Measurements from ENCODE around the gene FAM219B. TPM values are rescaled to one million over a fixed set of nuclear protein-coding genes. Genes with fewer than 3 reads are reported as not detected.

The FAM219B gene
- total and polyA plus RNA-seq, 10 of the 15 experiments (the other 5 are each of a cell fraction or from before 2014, with no cell fraction given): 7.6 to 53.2 (median 29.4) TPM

DNA sequence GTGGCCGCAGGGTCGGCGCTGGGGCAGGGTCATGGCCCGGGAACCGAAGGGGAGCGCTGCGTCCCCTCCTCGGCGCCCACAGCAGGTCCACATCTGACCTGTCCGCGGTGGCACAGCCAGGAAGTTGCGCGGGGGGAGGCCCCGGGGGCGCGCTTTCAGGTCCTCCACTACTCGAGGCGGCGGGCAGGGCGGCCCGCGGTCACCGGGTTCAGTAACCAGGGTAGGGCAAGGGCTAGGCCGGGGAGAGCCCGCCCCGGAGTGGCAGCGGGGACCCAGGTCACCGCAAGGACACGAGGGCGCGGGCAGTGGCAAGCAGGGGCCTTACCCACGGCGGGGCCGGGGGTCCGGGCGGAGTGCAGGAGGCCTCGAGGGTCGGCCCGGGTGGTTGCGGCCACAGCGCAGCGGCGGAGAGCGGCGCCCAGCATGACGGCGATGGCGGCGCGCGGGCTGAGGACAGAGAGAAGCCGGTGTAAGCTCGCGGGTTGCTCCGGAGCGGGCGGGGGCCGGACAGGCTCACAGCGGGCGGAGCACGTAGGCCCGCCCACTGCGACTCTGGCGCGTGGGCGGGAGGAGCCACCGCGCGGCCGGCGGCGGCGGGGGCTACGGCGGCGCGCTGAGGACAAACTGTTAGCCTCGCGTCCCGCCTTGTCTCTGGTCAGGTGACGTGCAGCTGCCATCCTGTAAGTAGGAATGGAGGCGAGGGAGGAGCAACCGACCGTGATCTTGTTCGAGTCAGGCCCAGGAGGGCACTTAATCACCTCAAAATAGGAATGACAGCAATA lies 31.1 kb upstream of the FAM219B start, which contains the start of gene COX5A (continued):
- TF ChIP-seq TARDBP (IDR thresholded peaks at IDR 0.05; ENCODE audit: borderline replicate concordance) (0 out of 2 replicates have a peak, but pooled peaks have one; percentile 20), SREBF1 (IDR thresholded peaks at IDR 0.05; ENCODE audit: low read length) (no peak), EP300 (IDR thresholded peaks at IDR 0.05; ENCODE audit: borderline replicate concordance in 1 of 2, control insufficient read depth in 1 of 2, low read depth in 2 of 2, low read length in 2 of 2) (no peak), RUNX3 (IDR thresholded peaks at IDR 0.05; ENCODE audit: low read length) (peak; percentile 2; the same call in 1 of the 2 replicates), NBN (IDR thresholded peaks at IDR 0.05) (no peak), NR2F1 (conservative IDR thresholded peaks at IDR 0.05) (peak; percentile 94), CHD2 (IDR thresholded peaks at IDR 0.05; ENCODE audit: borderline replicate concordance, low read depth, low read length) (peak; percentile 35; the same call in 1 of the 2 replicates), CEBPB (IDR thresholded peaks at IDR 0.05; ENCODE audit: borderline replicate concordance in 1 of 2, low read depth in 2 of 2, low read length in 2 of 2) (no peak), KDM1A (IDR thresholded peaks at IDR 0.05; ENCODE audit: borderline replicate concordance) (no peak), POLR2AphosphoS5 (IDR thresholded peaks at IDR 0.05; ENCODE audit: low read length) (peak; percentile 83), CBX3 (IDR thresholded peaks at IDR 0.05; ENCODE audit: borderline replicate concordance, low read depth) (no peak), BRCA1 (IDR thresholded peaks at IDR 0.05; ENCODE audit: low read depth, low read length) (no peak), CHD1 (IDR thresholded peaks at IDR 0.05; ENCODE audit: low read depth, low read length) (no peak), HDAC6 (IDR thresholded peaks at IDR 0.05; ENCODE audit: unreplicated experiment) (no peak), TAF1 (IDR thresholded peaks at IDR 0.05; ENCODE audit: borderline replicate concordance, low read depth, low read length) (peak; percentile 75; the same call in 1 of the 2 replicates), TCF12 (IDR thresholded peaks at IDR 0.05; ENCODE audit: low read depth, low read length) (peak; percentile 87), TCF7 (IDR thresholded peaks at IDR 0.05; ENCODE audit: borderline replicate concordance) (no peak), SIN3A (IDR thresholded peaks at IDR 0.05; ENCODE audit: low read depth, low read length) (no peak; the same call in none of the 2 replicates), MEF2B (IDR thresholded peaks at IDR 0.05; ENCODE audit: partially characterized antibody, poor library complexity, severe bottlenecking) (no peak)
- TF ChIP-seq, protein P1, sequence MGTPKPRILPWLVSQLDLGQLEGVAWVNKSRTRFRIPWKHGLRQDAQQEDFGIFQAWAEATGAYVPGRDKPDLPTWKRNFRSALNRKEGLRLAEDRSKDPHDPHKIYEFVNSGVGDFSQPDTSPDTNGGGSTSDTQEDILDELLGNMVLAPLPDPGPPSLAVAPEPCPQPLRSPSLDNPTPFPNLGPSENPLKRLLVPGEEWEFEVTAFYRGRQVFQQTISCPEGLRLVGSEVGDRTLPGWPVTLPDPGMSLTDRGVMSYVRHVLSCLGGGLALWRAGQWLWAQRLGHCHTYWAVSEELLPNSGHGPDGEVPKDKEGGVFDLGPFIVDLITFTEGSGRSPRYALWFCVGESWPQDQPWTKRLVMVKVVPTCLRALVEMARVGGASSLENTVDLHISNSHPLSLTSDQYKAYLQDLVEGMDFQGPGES (IDR thresholded peaks at IDR 0.05): no peak
- TF ChIP-seq, protein P2, sequence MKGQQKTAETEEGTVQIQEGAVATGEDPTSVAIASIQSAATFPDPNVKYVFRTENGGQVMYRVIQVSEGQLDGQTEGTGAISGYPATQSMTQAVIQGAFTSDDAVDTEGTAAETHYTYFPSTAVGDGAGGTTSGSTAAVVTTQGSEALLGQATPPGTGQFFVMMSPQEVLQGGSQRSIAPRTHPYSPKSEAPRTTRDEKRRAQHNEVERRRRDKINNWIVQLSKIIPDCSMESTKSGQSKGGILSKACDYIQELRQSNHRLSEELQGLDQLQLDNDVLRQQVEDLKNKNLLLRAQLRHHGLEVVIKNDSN (IDR thresholded peaks at IDR 0.05; ENCODE audit: borderline replicate concordance, extremely low read length, insufficient read depth, low read depth, low read length): peak; percentile 85
- TF ChIP-seq, protein P3, sequence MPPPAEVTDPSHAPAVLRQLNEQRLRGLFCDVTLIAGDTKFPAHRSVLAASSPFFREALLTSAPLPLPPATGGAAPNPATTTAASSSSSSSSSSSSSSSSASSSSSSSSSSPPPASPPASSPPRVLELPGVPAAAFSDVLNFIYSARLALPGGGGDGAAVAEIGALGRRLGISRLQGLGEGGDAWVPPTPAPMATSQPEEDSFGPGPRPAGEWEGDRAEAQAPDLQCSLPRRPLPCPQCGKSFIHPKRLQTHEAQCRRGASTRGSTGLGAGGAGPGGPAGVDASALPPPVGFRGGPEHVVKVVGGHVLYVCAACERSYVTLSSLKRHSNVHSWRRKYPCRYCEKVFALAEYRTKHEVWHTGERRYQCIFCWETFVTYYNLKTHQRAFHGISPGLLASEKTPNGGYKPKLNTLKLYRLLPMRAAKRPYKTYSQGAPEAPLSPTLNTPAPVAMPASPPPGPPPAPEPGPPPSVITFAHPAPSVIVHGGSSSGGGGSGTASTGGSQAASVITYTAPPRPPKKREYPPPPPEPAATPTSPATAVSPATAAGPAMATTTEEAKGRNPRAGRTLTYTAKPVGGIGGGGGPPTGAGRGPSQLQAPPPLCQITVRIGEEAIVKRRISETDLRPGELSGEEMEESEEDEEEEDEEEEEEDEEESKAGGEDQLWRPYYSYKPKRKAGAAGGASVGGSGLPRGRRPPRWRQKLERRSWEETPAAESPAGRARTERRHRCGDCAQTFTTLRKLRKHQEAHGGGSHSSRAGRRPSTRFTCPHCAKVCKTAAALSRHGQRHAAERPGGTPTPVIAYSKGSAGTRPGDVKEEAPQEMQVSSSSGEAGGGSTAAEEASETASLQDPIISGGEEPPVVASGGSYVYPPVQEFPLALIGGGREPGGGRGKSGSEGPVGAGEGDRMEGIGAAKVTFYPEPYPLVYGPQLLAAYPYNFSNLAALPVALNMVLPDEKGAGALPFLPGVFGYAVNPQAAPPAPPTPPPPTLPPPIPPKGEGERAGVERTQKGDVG (CRISPR knock-in tag; IDR thresholded peaks at IDR 0.05): no peak

Data from GM12878 (cell line).